ENCODE measurements around the gene VAV3.

DNA sequence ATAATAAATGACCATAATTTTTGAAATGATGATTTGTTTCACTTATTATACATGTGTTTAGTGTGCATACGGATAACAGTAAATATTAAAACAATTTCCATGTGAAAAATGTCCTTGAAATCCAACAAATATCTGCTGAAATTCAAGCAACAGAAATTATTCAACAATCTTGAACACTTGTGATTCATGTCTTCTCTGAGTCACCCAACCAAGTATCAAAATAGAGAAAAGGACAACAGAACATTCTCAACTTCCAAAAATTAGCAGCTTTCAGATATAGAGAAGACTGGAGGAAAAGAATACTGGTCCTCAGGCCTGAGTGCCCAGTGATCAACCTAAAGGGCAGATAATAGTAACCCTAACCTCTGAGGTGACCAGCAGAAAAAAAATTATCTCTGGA is 90.8 kb downstream of the VAV3 start:
- no peak for TF ChIP-seq POLR2AphosphoS5 (IDR thresholded peaks at IDR 0.05)
- no peak for TF ChIP-seq POLR2A (IDR thresholded peaks at IDR 0.05; ENCODE audit: low read depth)
- TF ChIP-seq, protein P1, sequence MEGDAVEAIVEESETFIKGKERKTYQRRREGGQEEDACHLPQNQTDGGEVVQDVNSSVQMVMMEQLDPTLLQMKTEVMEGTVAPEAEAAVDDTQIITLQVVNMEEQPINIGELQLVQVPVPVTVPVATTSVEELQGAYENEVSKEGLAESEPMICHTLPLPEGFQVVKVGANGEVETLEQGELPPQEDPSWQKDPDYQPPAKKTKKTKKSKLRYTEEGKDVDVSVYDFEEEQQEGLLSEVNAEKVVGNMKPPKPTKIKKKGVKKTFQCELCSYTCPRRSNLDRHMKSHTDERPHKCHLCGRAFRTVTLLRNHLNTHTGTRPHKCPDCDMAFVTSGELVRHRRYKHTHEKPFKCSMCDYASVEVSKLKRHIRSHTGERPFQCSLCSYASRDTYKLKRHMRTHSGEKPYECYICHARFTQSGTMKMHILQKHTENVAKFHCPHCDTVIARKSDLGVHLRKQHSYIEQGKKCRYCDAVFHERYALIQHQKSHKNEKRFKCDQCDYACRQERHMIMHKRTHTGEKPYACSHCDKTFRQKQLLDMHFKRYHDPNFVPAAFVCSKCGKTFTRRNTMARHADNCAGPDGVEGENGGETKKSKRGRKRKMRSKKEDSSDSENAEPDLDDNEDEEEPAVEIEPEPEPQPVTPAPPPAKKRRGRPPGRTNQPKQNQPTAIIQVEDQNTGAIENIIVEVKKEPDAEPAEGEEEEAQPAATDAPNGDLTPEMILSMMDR (IDR thresholded peaks at IDR 0.05) = no peak
